Suprapubic skin (tissue), 4 donors: Measurements from ENCODE around the gene CYP46A1.

Experiments
- CTCF ChIP-seq, 2 donors: fragments of 200-600 bp in 1 of 2; fragments of 450-650 bp in 1 of 2; sonication (generic) in 1 of 2; IDR thresholded peaks; one replicate each; pipeline ENCODE4 v1.5.1; 2016 to 2019; ENCODE audit warnings: antibody characterized with exemption in 2 of 2, mild to moderate bottlenecking in 1 of 2, moderate library complexity in 1 of 2
- POLR2A ChIP-seq, 2 donors: fragments of 450-650 bp; IDR thresholded peaks; one replicate each; pipeline ENCODE4 v1.6.1; 2017; ENCODE audit warnings: antibody characterized with exemption in 2 of 2, mild to moderate bottlenecking in 2 of 2, moderate library complexity in 2 of 2
- POLR2AphosphoS5 ChIP-seq, 3 donors: sonication (generic); formaldehyde crosslinking; IDR thresholded peaks; one replicate each; pipeline ENCODE4 v1.6.1; 2017; ENCODE audit warnings: antibody characterized with exemption in 3 of 3

- no peak for TF ChIP-seq CTCF (IDR thresholded peaks at IDR 0.05)
- TF ChIP-seq POLR2A (IDR thresholded peaks at IDR 0.05) = no peak
- no peak for TF ChIP-seq POLR2AphosphoS5 (IDR thresholded peaks at IDR 0.05)
Measured at GRCh38 chr14:99713972-99714371, 29.9 kb downstream of the CYP46A1 start.
